ENCODE results near the gene ARL2.
A peak's percentile ranks its signal among the peaks of the same experiment; 100 is the strongest.

ARL2 gene

DNA sequence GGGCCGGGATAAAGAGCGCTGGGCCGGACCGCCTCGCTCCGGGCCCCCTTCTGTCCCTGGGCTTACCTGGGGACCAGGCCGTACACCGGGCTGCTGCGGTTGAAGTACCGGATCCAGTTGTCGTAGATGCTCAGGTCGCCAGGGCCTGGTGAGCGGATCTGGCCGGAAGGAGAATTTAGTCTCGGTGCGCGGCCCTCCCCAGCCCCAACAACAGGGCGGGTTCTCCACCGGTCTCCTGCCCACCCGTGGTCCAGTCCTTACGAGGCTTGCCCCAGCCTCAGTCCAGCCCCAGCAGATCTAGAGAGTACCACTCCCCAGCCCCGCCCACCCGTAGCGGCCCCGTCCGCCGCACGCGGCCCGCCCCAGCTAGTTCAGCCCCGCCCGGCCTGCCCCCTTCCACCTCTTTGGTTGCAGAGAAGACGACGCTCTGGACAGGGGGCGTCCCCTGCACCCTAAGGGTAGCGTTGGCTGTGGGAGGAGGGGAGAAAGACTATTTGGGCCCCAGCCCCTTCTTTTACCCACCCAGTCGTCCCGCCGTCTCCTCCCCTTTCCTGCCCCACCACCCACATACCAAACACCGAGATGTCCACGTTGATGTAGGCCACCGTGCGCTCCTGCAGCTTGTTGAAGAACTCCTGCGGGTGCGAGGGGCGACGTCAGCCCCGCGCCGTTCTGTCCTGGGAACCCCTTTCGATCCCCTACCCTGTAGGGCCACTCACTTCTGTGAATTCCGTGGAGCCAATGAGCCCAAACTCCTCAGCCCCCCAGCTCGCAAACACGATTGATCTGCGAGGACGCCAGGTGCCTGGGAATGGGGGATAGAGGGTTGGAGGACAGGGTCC is 33.8 kb downstream of the ARL2 start:
- DNase-seq: peak; percentile 11

DNA sequence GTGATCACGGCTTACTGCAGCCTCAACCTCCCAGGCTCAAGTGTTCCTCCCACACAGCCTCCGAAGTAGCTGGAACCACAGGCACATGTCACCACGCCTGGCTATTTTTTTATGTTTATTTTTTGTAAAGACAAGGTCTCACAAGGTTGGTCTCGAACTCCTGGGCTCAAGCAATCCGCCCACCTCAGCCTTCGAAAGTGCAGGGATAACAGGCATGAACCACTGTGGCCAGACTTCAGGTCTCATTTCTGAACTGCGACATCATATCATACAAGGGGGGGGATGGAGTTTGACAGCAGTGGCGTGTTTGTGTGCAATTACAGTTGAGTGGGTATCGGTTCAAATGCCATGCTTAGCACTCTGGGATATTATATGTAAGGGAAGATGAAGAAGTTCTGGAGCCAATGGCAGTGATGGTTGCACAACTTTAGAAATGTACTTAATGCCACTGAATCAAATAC is 37.5 kb downstream of the ARL2 start:
- DNase-seq: no peak

DNA sequence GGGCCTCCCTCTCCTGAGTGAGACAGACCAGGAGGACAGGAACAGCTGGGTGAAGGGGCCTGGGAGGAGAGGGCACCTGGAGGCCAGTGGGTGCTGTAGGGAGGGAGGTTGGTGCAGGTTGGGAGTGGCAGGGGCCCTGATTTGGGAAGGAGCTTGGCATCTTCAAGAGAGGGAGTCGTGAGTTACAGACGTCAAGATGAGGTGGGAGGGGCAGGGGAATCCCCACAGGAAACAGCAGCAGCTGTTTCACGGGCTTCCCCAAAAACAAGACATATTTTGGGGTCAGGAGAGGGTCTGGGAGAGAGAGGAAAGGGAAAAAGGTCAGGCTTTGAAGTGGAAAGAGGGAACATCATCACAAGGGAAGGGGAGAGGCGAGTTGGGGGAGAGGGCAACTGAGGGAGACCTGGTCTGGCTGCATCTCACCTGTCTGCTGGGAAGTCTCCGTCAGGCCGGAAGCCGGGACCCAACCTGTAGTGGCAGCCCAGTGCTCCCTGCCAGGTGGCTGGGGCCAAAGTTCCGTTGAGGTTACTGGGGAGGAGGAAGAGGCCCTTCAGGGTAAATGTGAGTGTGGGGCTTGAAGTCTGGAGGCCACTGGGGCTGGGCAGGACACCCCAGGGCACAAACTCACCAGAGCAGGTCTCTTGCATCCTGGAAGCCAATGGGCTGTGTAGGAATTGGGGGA is 40.0 kb downstream of the ARL2 start:
- no peak for DNase-seq

DNA sequence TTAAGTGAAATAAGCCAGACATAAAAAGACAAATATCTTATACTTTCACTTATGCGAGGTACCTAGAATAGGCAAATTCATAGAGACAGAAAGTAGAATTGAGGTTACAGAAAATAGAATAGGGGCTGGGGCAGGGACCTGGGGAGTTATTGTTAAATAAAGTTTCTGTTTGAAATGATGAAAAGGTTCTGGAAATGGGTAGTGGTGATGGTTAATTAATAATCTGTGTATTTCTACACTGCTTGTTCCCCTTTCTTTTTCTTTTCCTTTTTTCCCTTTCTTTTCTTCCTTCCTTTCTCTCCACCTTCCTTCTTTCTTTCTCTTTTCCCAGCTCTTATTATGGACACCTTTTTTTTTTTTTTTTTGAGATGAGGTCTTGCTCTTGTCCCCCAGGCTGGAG is 41.6 kb downstream of the ARL2 start:
- DNase-seq: no peak

DNA sequence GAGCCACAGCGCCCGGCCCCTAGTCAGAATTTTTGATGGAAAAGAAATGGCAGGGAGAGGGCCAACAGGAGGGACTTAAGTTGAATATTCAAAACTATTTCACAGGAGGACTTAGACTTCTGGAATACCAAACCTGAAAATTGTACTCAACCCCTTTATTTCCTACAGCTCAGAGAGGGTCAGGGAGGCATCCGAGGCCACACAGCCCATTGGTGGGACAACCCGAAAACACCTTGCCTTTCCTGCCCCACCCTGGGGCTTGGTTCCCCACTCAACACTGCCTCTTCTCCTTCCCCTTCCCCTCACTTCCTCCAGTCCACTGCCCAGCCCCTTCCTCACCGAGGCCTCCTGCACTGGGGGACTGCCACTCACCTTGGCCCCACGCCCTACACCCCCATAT is 43.0 kb downstream of the ARL2 start:
- no peak for DNase-seq

DNA sequence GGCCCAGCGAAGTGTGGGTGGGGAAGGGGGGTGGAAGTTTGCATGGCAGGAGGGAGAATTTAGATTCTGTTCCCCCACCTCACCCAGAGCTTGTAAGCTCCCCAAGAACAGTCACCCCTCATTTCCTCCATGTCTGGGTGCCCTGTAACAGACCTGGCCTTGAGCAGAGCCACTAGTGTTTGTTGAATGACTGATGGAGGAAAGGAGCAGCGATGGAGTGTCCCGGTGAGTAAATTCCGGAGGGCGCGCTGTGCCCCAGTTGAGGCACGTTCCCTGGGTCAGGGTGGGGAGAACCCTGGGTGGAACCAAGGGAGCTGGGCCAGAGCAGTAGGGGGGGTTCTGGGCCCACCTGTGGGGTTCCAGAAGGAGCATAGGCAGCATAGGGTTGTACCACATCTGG is 43.6 kb downstream of the ARL2 start:
- no peak for DNase-seq

DNA sequence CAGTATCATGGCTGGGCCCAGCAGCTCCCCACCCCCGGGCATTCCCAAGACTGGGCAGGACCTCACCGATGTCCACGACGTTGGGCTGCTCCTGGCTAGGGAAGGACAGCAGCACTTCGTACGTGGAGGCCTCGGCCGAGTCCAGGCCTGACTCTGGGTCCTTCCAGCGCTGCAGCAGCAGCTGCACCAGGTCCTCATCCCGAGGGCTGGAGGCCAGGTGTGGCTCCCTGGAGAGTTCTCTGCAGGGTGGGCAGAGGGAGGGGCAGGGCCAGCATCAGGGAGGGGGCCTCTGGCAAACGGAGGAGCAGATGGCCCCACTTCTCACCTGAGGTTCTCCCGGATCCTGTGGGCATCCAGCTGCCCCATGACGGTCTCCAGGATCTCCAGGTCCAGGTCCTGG is 44.1 kb downstream of the ARL2 start:
- DNase-seq: no peak

DNA sequence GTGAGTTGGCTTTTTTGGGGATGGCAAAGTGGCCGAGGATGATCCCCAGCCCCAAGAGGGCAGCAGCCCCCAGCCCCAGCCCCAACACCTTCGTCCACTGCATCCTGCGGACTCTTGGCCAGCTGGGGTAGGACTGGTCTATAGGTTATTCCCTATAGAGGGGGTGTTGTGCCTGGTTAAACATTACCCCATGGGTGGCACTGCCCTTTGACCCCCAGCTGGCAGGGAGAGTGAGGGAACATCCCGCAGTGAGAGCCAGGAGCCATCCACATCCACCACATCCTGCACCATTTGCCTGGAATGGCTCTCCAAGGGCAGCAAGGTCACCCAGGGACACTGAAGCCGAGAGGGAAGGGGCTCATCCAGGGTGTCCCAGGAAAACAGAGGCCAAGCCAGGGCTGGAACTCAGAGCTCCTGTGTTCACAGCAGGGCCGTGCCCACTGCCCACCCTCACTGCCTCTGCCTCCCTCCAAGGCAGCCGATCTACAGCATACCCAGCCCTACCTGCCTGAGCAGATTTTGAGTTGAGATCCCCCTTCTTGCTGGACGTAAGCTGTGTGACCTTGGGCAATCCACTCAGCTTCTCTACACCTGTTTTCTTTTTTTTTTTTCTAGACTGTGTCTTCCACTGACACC is 44.6 kb downstream of the ARL2 start, which contains the start of gene NAALADL1:
NAALADL1 (minus strand) TSS at position 135 of the 636 bp plus-strand sequence; CDS start at position 103, 32 bp downstream.
- no peak for DNase-seq

DNA sequence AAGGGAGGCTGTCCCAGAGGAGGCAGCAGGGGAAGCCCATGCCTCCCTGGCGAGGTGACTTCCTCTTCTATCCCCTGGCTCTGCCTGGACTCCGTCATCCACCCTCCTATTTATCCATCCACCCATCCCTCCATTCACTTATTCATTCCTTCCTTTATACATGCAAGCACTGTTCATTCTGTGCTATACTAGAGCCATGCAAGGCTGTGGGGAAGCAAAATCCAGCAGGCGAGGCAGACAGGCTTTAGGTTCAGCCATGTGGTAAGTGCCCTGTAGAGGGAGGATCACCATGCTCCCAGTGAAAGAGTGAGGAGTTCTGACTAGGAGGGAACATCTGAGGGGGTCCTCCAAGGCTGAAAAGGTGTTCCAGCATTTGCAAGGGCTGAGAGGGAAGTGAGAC is 45.6 kb downstream of the ARL2 start:
- DNase-seq: no peak

DNA sequence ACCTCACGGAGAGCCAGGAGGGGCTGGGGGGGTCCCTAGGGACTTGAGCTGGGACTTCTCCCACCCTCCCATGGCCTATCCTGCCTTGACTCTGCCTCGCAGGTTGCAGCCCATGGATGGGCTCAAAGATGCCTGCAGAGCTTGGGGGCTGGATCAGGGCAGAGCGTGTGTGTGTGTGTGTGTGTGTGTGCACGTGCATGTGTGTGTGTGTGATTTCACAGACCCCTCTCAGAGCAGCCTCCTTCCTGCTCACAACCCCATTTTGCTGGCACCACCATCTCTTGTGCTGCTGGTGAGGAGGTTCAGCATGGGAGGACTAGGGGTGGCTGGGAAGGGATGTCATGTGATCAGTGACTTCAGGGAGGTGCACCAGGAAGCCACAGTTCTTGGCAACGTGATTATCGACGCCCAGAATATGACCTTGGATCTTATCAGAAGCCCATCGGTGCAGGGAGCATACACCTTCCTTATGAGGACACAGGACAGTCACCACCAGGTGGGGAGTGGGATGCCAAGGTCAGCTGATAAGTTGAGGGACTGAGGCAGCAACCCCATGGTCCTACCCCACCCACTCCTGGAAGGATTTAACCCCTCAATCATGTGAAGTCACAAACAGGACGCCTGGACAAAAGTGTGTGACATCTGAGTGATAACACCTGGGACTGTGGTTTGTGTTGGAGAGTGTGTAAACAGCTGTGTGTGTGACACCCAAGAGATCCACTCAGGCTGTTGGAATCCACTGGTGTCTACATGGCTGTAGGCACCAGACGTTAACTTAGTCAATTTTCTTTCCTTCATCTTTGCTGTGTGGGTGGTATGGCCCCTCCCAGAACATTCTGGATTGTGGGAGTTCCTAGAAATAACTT is 46.2 kb downstream of the ARL2 start:
- DNase-seq: no peak

DNA sequence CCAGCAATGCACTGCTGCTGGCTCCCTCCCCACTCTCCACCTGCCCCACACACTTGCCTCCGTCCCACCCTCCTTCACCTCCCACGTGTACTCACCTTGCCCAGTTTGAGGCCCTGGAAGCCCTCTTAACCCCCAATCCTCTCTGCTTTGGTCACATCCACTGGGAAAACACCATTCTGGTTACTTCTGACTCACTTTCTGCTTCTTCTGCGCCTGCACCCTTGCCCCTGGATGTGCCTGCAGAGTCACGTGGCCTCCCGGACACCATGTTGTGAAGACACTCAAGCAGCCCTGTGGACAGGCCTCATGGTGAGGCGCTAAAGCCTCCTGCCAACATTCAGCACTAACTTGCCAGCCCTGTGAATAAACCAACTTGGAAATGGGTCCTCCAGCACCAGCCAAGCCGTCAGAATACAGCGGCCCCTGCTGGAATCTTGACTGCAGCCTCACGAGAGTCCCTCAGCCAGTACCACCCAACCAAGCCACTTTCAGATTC is 47.0 kb downstream of the ARL2 start:
- DNase-seq: peak; percentile 7

DNA sequence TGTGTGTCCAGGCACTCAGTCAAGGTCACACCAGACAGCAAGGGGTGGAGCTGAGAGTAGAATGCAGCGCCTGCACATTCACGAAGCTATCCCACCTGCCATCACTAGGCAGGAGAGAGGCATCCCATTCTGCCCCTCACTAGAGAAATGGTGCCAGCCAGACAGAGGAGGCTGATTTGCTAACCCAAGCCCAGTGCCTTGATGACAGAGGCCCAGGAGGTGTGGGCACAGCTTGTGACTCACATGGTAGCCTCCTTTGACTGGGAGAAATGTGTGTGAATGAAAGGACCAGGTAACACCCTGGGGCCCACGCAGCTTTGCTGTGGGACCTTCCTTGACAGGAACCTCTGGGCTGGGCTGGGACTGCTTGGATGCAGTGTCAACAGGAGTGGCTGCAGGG is 49.6 kb downstream of the ARL2 start:
- DNase-seq: no peak

DNA sequence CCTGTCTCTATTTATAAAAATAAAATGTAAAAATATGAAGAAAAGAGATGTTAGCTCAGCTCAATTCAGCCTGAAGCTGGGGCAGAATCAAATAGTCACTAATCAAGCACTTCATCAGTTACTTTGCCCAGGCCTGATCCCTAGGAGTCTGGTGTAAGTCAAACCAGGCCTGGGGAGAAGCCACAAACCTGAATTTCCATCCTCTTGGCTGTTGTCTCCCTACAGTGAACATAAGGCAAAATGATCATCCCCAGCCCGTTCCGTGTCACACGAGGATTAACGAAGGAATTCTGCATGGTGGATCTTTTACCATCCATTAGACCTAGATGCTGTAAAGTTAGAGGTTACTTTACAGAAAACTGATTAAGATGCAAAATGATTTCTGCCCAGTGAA is 50.9 kb downstream of the ARL2 start:
- no peak for DNase-seq

DNA sequence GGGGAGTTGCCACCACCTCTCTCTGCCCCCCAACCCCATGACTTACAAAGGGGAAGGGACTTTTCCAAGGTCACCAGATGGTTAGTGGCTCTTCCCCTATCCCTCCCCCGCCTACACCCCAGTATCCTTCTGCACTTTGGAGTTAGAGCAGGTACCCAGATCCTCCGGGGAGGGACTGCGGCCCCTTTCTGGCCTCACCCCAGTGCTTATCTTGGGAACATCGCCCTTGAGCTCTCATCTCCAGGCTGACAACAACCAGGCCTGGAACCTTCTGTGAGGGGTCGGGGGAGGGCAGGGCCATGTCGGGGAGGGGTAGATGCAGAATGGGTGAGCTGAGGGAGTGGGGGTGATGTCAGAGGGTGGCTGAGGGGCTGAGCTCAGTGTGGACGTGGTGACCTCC is 51.9 kb downstream of the ARL2 start:
- no peak for DNase-seq

DNA sequence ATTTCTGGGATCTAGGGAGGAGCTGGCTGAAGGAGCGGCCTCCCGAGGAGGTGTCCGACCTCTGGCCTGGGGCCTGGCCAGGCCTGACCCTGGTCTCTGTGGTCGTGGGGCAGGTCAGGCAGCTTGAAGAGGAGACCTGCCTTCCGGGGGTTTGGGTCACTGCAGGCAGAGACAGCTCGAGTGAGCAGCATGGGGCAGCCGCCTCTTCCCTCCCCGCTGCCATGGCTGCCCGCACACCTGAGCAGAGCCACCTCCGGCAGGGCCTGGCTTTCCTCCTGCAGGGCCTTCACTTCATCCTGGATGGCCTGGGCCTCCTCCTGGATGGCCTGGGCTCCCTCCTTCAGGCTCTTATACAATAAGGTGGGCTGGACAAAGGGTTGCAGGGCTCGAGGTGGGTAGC is 52.4 kb downstream of the ARL2 start:
- no peak for DNase-seq

DNA sequence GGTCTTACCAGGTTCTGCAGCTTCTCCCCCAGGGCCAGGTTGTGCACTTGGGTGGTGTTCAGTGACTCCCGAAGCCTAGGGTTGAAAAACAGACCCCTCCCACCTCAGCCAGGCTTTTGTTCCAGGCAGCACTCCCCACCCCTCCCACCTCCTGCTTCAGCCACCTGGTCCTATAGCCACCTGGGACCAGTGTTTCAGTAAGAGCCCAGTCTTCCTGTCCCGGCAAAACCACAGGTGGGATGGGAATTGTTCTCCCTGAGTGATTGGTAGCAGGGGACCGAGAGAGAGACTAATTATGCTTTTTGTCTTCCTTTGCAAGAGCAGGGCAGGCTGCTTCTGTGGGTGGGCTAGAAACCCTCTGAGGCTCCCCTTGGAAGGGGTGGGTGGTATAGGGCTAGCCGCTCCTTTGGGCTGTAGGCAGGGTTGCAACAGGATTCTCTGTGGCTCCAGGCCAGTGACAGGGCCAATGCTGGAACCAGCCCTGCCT is 52.9 kb downstream of the ARL2 start:
- DNase-seq: no peak

DNA sequence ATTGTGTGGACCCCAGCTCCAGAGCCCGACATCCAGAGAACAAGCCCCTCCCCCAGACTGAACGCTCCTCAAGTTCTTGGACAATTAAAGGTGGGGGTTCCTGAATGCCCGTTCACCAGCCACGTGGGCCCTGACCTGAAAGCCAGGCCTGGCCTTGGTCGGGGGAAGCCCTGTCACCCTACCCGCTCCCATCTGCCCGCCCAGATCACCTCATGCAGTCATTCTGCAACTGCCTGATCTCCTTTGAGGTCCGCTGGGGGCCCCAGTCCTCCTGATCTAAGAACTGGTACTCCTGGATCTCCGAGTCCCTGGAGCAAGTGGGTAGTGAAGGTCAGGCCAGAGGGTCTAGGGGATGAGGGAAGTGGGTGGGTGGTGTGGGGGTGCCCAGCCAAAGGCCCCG is 53.5 kb downstream of the ARL2 start:
- no peak for DNase-seq

DNA sequence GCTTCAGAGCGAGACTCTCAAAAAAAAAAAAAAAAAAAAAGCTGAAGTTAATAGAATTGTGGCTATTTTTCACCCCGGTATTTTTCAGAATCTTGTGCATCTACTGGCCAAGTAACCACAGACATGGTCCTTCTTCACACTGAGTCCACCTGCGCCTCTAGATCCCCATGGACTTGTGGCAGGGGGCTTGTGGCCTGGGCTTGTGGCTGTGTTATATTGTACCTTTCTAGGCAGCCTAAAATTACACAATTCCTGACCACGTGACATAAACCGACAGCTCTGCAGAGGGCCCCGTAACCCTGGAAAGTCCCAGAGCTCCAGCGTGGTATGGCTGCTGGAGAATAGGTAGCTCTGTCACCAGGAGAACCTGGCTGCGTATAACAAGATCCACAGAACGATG is 55.3 kb downstream of the ARL2 start:
- no peak for DNase-seq
